ENCODE measurements around the gene DHODH. TPM values are rescaled to one million over a fixed set of nuclear protein-coding genes. Genes with fewer than 3 reads are reported as not detected.

DHODH gene
- total RNA-seq, 1 donor from 2014 or later = 7.7 TPM

DNA sequence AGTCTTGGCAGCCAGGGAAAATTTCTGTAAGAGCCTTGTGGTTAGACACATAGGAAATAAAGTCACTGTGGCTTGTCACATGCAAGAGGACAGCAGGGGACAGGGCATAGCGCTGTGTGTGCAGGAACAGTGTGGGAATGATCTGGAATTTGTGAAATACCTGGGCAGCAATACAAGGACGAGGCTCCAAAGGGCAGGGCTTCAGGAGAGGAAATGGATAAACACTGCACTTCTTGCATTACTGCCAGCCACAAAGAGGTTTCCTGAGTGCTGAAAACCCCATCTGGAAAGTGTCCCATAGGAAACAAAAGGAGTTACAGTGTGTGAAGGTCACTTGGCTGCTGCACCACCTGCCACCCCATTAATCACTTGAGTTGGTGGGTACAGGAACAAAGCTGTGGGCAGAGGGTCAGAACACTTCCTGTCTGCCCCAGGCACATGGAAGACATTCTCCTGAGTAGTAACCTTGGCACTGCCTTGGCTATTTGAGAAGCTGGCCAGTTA lies 33.7 kb downstream of the DHODH start:
- intact Hi-C loops (cut with DNase I) = no loop called here
- no peak overlapping the region for H3K27ac ChIP-seq
- ATAC-seq = peak; percentile 87

DNA sequence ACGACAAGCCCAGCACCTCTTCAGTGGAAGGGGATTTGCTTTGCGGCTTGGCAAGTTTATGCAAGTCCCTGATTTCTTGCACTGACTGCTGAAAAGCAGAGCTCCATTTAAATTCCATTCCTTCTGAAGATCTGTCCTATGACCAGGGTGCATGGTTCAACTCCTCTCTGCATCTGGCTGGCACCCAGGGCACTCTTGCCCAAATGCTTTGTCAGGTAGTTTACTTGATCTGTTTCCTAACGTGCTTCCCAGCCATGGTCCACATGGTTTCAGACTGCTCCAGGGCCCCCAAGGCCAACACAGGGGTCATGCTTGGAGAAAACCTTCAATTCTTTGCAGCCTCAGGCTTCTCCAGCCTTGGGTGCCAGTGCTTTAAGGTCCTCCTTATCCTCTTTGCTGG lies 34.5 kb downstream of the DHODH start:
- ATAC-seq = no peak
- TF ChIP-seq, protein P1, sequence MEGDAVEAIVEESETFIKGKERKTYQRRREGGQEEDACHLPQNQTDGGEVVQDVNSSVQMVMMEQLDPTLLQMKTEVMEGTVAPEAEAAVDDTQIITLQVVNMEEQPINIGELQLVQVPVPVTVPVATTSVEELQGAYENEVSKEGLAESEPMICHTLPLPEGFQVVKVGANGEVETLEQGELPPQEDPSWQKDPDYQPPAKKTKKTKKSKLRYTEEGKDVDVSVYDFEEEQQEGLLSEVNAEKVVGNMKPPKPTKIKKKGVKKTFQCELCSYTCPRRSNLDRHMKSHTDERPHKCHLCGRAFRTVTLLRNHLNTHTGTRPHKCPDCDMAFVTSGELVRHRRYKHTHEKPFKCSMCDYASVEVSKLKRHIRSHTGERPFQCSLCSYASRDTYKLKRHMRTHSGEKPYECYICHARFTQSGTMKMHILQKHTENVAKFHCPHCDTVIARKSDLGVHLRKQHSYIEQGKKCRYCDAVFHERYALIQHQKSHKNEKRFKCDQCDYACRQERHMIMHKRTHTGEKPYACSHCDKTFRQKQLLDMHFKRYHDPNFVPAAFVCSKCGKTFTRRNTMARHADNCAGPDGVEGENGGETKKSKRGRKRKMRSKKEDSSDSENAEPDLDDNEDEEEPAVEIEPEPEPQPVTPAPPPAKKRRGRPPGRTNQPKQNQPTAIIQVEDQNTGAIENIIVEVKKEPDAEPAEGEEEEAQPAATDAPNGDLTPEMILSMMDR (IDR thresholded peaks at IDR 0.05) = no peak
- no peaks in the 10 kb centered on the region for H3K36me3 ChIP-seq
- intact Hi-C loops (cut with DNase I) = no loop called here
- H3K4me1 ChIP-seq = peaks cover 16% of the 10 kb centered on the region
- H3K4me3 ChIP-seq = no peak overlapping the region
- no peaks in the 10 kb centered on the region for H3K27me3 ChIP-seq
- no peaks in the 10 kb centered on the region for H3K9me3 ChIP-seq
- no peak overlapping the region for H3K27ac ChIP-seq
- no peak for DNase-seq

More for the DNA sequence above, 33.7 kb downstream of the DHODH start:
- Histone ChIP-seq H3K9me3 (no peaks in the 10 kb centered on the region), H3K4me3 (no peak overlapping the region), H3K4me1 (peaks cover 16% of the 10 kb centered on the region), H3K27me3 (no peaks in the 10 kb centered on the region), H3K36me3 (no peaks in the 10 kb centered on the region)
- TF ChIP-seq, protein P1 (IDR thresholded peaks at IDR 0.05) = no peak
- DNase-seq = no peak

DNA sequence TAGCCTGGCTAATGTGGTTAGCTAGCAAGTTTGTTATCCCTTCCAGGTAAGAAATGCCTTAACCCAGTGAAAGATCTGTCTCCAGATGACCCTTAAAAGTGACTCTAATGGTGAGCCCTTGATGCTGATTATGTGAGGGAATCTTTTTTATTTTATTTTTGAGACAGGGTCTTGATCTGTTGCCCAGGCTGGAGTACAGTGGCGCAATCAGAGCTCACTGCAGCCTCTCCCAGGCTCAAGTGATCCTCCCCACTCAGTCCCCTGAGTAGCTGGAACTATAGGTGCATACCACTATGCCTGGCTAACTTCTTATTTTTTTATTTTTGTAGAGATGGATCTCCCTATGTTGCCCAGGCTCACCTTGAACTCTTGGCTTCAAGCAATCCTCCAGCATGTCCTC lies 35.0 kb downstream of the DHODH start:
- no peak for ATAC-seq
- H3K27me3 ChIP-seq = no peaks in the 10 kb centered on the region

DNA sequence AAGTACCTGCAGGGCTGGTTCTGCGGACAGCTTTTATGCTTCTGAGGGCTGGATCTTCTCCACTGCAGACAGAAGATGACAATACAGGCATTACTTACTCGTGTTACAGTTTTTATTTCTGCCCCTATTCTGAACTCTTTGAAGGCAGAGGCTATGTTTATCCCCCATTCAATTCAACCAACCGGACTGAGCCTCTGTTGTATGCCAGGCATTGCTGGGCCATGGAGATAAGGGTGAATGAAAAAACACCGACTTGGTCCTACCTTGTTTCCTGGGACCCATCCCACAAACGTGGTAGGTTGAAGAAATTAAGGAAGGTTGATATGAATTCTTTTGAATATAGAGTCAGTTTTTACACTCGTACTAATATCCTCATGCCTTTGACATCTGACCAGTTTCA lies 35.8 kb downstream of the DHODH start:
- Histone ChIP-seq H3K9me3 (no peaks in the 10 kb centered on the region), H3K27ac (no peak overlapping the region), H3K4me1 (peaks cover 16% of the 10 kb centered on the region), H3K27me3 (no peaks in the 10 kb centered on the region), H3K4me3 (no peak overlapping the region), H3K36me3 (no peaks in the 10 kb centered on the region)
- DNase-seq (no peak), ATAC-seq (no peak)
- TF ChIP-seq, protein P1 (IDR thresholded peaks at IDR 0.05) = no peak
- intact Hi-C loops (cut with DNase I) = no loop called here

More for the DNA sequence above, 35.0 kb downstream of the DHODH start:
- H3K9me3 ChIP-seq = no peaks in the 10 kb centered on the region
- no peak overlapping the region for H3K4me3 ChIP-seq
- TF ChIP-seq, protein P1 (IDR thresholded peaks at IDR 0.05) = no peak
- H3K4me1 ChIP-seq = peaks cover 16% of the 10 kb centered on the region
- DNase-seq = no peak
- H3K27ac ChIP-seq = no peak overlapping the region
- H3K36me3 ChIP-seq = no peaks in the 10 kb centered on the region
- intact Hi-C loops (cut with DNase I) = no loop called here

DNA sequence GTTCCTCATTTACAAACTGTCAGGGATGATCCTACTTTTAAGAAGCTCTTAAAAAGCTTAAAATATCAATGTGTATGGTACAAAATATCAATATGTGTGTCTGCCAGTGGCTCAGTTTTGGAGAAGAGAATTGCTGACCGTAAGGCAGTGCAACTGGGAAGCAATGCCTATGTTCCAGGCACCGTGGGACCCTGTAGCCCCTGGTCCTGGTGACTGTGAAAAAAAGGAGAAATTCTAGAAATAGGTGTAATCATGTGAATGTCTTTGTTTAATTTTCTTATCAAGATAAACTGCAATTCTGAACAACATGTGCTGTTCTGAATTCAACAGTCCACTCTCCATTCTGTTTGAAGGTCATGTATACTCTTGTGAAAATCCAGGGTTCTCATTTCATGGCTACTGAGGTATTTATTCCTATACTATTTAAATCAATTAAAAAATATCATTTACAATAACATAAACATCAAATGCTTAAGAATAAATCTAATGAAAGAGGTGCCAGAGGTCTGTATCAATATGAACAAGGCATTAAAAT lies 36.3 kb downstream of the DHODH start:
- H3K4me3 ChIP-seq = no peak overlapping the region
- peaks cover 16% of the 10 kb centered on the region for H3K4me1 ChIP-seq
- DNase-seq (no peak), ATAC-seq (no peak)
- H3K36me3 ChIP-seq = no peaks in the 10 kb centered on the region
- no peaks in the 10 kb centered on the region for H3K9me3 ChIP-seq
- H3K27me3 ChIP-seq = no peaks in the 10 kb centered on the region
- no peak overlapping the region for H3K27ac ChIP-seq
- intact Hi-C loops (cut with DNase I) = no loop called here
- TF ChIP-seq, protein P1 (IDR thresholded peaks at IDR 0.05) = no peak

DNA sequence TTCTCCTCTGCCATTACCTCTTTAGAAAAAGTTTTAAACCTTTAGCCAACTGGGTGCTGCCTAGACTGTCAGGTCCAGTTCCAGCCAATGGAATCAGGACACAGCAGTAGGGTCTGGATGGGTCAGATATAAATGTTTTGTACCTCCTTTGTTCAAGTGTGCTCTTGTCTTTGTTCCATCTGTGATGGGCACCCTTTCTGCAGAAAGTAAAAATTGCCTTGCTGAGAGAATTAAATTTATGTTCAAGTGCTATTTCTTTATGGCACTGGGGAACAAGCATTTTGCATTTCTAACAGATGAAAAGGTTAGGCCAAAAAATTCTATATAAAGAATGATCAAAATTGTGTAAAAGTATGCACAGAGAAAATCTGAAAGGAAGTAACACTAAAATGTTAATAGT lies 40.6 kb downstream of the DHODH start:
- ATAC-seq (no peak), DNase-seq (no peak)
- TF ChIP-seq, protein P1 (IDR thresholded peaks at IDR 0.05) = no peak
- Histone ChIP-seq H3K27me3 (no peaks in the 10 kb centered on the region), H3K27ac (no peak overlapping the region), H3K4me3 (no peak overlapping the region), H3K36me3 (no peaks in the 10 kb centered on the region), H3K4me1 (peaks cover 11% of the 10 kb centered on the region), H3K9me3 (no peaks in the 10 kb centered on the region)
- intact Hi-C loops (cut with DNase I) = no loop called here
